Lower leg skin (tissue), 3 donors: ENCODE measurements around the gene EMP3.

Source experiments
- POLR2A ChIP-seq, 2 donors: fragments of 450-650 bp; IDR thresholded peaks; one replicate each; pipeline ENCODE4 v1.6.1; 2016 to 2017; ENCODE audit warnings: antibody characterized with exemption in 2 of 2, mild to moderate bottlenecking in 1 of 2, moderate library complexity in 1 of 2
- TF ChIP-seq, protein P1 (sequence below), 3 donors: fragments of 450-650 bp; IDR thresholded peaks; one replicate each; pipeline ENCODE4 v1.5.1; 2016; ENCODE audit warnings: antibody characterized with exemption in 3 of 3, mild to moderate bottlenecking in 3 of 3, moderate library complexity in 2 of 3

DNA sequence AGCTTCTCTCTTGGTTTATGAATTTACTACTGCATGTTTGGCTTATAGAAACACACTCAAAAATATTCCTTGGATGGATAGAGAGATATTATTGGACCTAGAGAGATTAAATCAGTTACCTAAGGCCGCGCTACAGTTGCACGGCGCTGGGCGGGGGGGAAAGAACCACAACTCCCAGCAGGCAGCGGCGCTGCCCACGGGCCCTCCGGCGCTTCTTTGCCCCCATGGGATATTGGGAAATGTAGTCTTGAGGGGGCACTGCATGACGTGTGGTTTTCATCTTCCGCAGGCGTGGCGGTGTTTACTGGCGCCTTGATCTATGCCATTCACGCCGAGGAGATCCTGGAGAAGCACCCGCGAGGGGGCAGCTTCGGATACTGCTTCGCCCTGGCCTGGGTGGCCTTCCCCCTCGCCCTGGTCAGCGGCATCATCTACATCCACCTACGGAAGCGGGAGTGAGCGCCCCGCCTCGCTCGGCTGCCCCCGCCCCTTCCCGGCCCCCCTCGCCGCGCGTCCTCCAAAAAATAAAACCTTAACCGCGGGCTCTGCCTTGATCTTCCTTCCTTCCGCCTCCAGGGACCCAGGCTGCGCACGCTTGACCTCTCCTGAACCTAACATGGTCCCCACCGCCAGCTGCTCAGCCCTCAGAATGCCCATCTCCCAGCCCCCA lies 4.8 kb downstream of the EMP3 start:
- TF ChIP-seq, protein P1, sequence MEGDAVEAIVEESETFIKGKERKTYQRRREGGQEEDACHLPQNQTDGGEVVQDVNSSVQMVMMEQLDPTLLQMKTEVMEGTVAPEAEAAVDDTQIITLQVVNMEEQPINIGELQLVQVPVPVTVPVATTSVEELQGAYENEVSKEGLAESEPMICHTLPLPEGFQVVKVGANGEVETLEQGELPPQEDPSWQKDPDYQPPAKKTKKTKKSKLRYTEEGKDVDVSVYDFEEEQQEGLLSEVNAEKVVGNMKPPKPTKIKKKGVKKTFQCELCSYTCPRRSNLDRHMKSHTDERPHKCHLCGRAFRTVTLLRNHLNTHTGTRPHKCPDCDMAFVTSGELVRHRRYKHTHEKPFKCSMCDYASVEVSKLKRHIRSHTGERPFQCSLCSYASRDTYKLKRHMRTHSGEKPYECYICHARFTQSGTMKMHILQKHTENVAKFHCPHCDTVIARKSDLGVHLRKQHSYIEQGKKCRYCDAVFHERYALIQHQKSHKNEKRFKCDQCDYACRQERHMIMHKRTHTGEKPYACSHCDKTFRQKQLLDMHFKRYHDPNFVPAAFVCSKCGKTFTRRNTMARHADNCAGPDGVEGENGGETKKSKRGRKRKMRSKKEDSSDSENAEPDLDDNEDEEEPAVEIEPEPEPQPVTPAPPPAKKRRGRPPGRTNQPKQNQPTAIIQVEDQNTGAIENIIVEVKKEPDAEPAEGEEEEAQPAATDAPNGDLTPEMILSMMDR (IDR thresholded peaks at IDR 0.05) = no peak
- TF ChIP-seq POLR2A (IDR thresholded peaks at IDR 0.05) = no peak
